DOHH2 (cell line): Measurements from ENCODE around the gene TAF1B.

Experiments used
- H3F3A ChIP-seq: fragments of 200-600 bp; sonication (generic), shearing (Covaris generic); 2 replicates; pipeline ENCODE4 v1.6.0; 2016; ENCODE audit warnings: antibody characterized with exemption, mild to moderate bottlenecking; ENCODE audit not compliant: control insufficient read depth, insufficient read depth
- H3K27ac ChIP-seq: fragments of 200-600 bp; sonication (generic); 2 replicates; pipeline ENCODE4 v1.5.1; 2014; ENCODE audit warnings: low read depth, mild to moderate bottlenecking, low read length, moderate library complexity
- H3K27me3 ChIP-seq: fragments of 200-600 bp; sonication (generic); 2 replicates; pipeline ENCODE4 v1.6.1; 2014; ENCODE audit warnings: mild to moderate bottlenecking, low read length, mixed read lengths; ENCODE audit not compliant: control insufficient read depth
- H3K36me3 ChIP-seq: fragments of 200-600 bp; sonication (generic); 2 replicates; pipeline ENCODE4 v1.6.1; 2014; ENCODE audit warnings: mild to moderate bottlenecking, low read length, moderate library complexity, mixed read lengths; ENCODE audit not compliant: control insufficient read depth
- H3K4me1 ChIP-seq: fragments of 200-600 bp; sonication (generic); 2 replicates; pipeline ENCODE4 v1.6.1; 2014; ENCODE audit warnings: mild to moderate bottlenecking, low read length, mixed read lengths; ENCODE audit not compliant: control insufficient read depth
- H3K4me2 ChIP-seq: fragments of 200-600 bp; sonication (generic); 2 replicates; pipeline ENCODE4 v1.6.0; 2014; ENCODE audit warnings: mild to moderate bottlenecking, low read length, moderate library complexity
- H3K4me3 ChIP-seq: fragments of 200-600 bp; sonication (generic); 2 replicates; pipeline ENCODE4 v1.5.1; 2014; ENCODE audit warnings: mild to moderate bottlenecking, low read length, mixed read lengths
- H3K79me2 ChIP-seq: fragments of 200-600 bp; sonication (generic); 2 replicates; pipeline ENCODE4 v1.6.1; 2014; ENCODE audit warnings: mild to moderate bottlenecking, low read length, mixed read lengths; ENCODE audit not compliant: control insufficient read depth
- H3K9me2 ChIP-seq: fragments of 200-600 bp; sonication (generic); replicated peaks from 2 replicates; pipeline ENCODE4 v1.6.1; 2014; ENCODE audit warnings: mild to moderate bottlenecking, low read length, mixed read lengths; ENCODE audit not compliant: control insufficient read depth
- H3K9me3 ChIP-seq: fragments of 200-600 bp; sonication (generic); 2 replicates; pipeline ENCODE4 v1.6.1; 2014; ENCODE audit warnings: antibody characterized with exemption, low read length, mixed read lengths; ENCODE audit not compliant: control insufficient read depth, insufficient read depth
- H4K20me1 ChIP-seq: fragments of 200-600 bp; sonication (generic); 2 replicates; pipeline ENCODE4 v1.6.0; 2014; ENCODE audit warnings: low read depth, mild to moderate bottlenecking, antibody characterized with exemption, low read length, moderate library complexity; ENCODE audit not compliant: control insufficient read depth, insufficient read depth
- EZH2phosphoT487 ChIP-seq: fragments of 200-600 bp; sonication (generic); IDR thresholded peaks from 2 replicates; pipeline ENCODE4 v1.6.1; 2017; ENCODE audit warnings: borderline replicate concordance, mild to moderate bottlenecking, antibody characterized with exemption, low read length, moderate library complexity, mixed read lengths
- TF ChIP-seq, protein P1 (sequence below): fragments of 200-600 bp; sonication (generic); IDR thresholded peaks from one replicate; pipeline ENCODE4 v1.5.1; 2014; ENCODE audit warnings: antibody characterized with exemption, mild to moderate bottlenecking, low read depth, low read length; ENCODE audit not compliant: poor library complexity, severe bottlenecking

Gene TAF1B

DNA sequence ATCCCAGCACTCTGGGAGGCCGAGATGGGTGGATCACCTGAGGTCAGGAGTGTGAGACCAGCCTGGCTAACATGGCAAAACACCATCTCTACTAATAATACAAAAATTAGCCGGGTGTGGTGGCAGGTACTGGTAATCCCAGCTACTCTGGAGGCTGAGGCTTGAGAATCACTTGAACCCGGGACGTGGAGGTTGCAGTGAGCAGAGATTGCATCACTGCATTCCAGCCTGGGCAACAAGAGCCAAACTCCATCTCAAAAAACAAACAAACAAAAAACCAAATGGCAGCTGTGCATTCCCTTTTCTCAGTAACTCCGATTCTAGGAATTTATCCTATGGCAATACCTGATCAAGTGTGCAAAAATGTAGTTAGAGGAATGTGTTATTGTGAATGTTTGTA lies 103.5 kb downstream of the TAF1B start:
- Histone ChIP-seq H3K9me3 (no peaks in the 10 kb centered on the region), H3K4me1 (peaks cover 4% of the 10 kb centered on the region), H3K9me2 (no peaks in the 10 kb centered on the region), H4K20me1 (no peaks in the 10 kb centered on the region), H3K79me2 (no peaks in the 10 kb centered on the region), H3K27me3 (peaks cover 40% of the 10 kb centered on the region), H3K36me3 (no peaks in the 10 kb centered on the region), H3K4me2 (no peak overlapping the region), H3F3A (no peaks in the 10 kb centered on the region), H3K27ac (no peak overlapping the region), H3K4me3 (no peak overlapping the region)
- no peak for TF ChIP-seq EZH2phosphoT487
- TF ChIP-seq, protein P1, sequence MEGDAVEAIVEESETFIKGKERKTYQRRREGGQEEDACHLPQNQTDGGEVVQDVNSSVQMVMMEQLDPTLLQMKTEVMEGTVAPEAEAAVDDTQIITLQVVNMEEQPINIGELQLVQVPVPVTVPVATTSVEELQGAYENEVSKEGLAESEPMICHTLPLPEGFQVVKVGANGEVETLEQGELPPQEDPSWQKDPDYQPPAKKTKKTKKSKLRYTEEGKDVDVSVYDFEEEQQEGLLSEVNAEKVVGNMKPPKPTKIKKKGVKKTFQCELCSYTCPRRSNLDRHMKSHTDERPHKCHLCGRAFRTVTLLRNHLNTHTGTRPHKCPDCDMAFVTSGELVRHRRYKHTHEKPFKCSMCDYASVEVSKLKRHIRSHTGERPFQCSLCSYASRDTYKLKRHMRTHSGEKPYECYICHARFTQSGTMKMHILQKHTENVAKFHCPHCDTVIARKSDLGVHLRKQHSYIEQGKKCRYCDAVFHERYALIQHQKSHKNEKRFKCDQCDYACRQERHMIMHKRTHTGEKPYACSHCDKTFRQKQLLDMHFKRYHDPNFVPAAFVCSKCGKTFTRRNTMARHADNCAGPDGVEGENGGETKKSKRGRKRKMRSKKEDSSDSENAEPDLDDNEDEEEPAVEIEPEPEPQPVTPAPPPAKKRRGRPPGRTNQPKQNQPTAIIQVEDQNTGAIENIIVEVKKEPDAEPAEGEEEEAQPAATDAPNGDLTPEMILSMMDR = no peak

GRCh38 chr2:9948721-9949120 lies 105.4 kb downstream of the TAF1B start:
- Histone ChIP-seq H3K9me2 (no peaks in the 10 kb centered on the region), H3F3A (peaks cover 3% of the 10 kb centered on the region; the same call in 1 of the 2 replicates), H3K36me3 (no peaks in the 10 kb centered on the region), H3K27ac (no peak overlapping the region), H3K9me3 (no peaks in the 10 kb centered on the region), H3K27me3 (peaks cover 40% of the 10 kb centered on the region), H4K20me1 (no peaks in the 10 kb centered on the region), H3K4me3 (no peak overlapping the region), H3K4me1 (peaks cover 20% of the 10 kb centered on the region), H3K4me2 (no peak overlapping the region), H3K79me2 (no peaks in the 10 kb centered on the region)
- TF ChIP-seq, protein P1 = no peak
- TF ChIP-seq EZH2phosphoT487 = no peak

DNA sequence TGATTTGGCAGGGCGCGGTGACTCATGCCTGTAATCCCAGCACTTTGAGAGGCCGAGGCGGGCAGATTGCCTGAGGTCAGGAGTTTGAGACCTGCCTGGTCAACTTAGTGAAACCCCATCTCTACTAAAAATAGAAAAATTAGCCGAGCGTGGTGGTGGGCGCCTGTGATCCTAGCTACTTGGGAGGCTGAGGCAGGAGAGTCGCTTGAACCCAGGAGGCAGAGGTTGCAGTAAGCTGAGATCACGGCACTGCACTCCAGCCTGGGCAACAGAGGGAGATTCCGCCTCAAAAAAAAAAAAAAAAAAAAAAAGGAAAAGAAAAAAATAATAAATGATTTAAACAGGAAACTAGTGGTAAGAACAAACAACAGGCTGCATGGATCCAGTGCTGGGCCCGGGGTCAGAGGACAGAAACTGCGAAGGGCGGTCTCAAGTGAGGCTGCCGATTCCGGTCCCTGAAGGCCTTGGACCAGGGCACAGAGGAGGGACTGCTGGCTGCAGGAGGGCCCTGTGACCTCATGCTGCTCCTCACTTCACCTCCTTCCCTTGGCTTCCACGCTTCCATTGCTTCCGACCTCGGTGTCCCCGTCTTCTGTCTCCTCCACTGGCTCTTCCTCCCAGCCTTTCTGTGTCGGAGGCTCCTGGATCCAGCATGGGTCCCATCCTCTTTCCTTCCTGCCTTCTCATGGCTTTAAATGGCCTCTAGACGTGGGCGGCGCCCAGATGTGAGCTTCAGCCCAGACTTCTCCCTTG lies 106.1 kb downstream of the TAF1B start:
- H3K27ac ChIP-seq = no peak overlapping the region
- TF ChIP-seq, protein P1 = no peak
- no peak for TF ChIP-seq EZH2phosphoT487

More for the DNA sequence above, 106.1 kb downstream of the TAF1B start:
- Histone ChIP-seq H3K4me1 (peaks cover 20% of the 10 kb centered on the region), H3K4me3 (no peak overlapping the region), H4K20me1 (no peaks in the 10 kb centered on the region), H3K79me2 (no peaks in the 10 kb centered on the region), H3K36me3 (no peaks in the 10 kb centered on the region), H3K27me3 (peaks cover 37% of the 10 kb centered on the region), H3K9me2 (no peaks in the 10 kb centered on the region), H3K9me3 (no peaks in the 10 kb centered on the region), H3F3A (peaks cover 3% of the 10 kb centered on the region; the same call in 1 of the 2 replicates), H3K4me2 (no peak overlapping the region)
